GM12878 (cell line): ENCODE results near the gene VANGL2. TPM values are rescaled to one million over a fixed set of nuclear protein-coding genes. Genes with fewer than 3 reads are reported as not detected.

Source experiments
- ATF3 ChIP-seq: IDR thresholded peaks from 2 replicates; pipeline ENCODE4 v1.6.1; 2011; ENCODE audit warnings: low read depth, mild to moderate bottlenecking, low read length, moderate library complexity, borderline replicate concordance; ENCODE audit errors: extremely low read depth
- CTCF ChIP-seq, 3 experiments: IDR thresholded peaks in 2 of 3; conservative IDR thresholded peaks in 1 of 3; 2 replicates each; pipeline ENCODE4 v1.5.1; 2011; ENCODE audit warnings: low read depth in 3 of 3, low read length in 3 of 3, mild to moderate bottlenecking in 3 of 3, control low read depth in 2 of 3, moderate library complexity in 2 of 3, inconsistent platforms in 1 of 3, mixed read lengths in 1 of 3; ENCODE audit not compliant: control insufficient read depth in 2 of 3, insufficient read depth in 1 of 3; ENCODE audit errors: extremely low read depth in 1 of 3
- EGR1 ChIP-seq, 2 experiments: IDR thresholded peaks; 1 replicate in 1 of 2; 2 replicates in 1 of 2; pipeline ENCODE4 v1.6.1; 2011 to 2012; ENCODE audit warnings: low read depth in 2 of 2, low read length in 2 of 2, borderline replicate concordance in 1 of 2, mild to moderate bottlenecking in 1 of 2, moderate library complexity in 1 of 2
- HCFC1 ChIP-seq: fragments of 150-350 bp; IDR thresholded peaks from 2 replicates; pipeline ENCODE4 v1.6.1; 2014; ENCODE audit warnings: low read length
- JUND ChIP-seq: IDR thresholded peaks from 2 replicates; pipeline ENCODE4 v1.6.1; 2012; ENCODE audit warnings: low read depth, mild to moderate bottlenecking, low read length, improper control_type of control experiment, moderate library complexity
- LARP7 ChIP-seq: fragments of 450-650 bp; IDR thresholded peaks from 2 replicates; pipeline ENCODE4 v1.6.1; 2017; ENCODE audit warnings: mild to moderate bottlenecking
- PAX8 ChIP-seq: fragments of 450-650 bp; IDR thresholded peaks from 2 replicates; pipeline ENCODE4 v1.6.1; 2017; ENCODE audit warnings: mild to moderate bottlenecking, moderate library complexity
- SRF ChIP-seq, 2 experiments: IDR thresholded peaks; 2 replicates each; pipeline ENCODE4 v1.6.1; 2011; ENCODE audit warnings: low read depth in 2 of 2, low read length in 2 of 2, mild to moderate bottlenecking in 1 of 2, moderate library complexity in 1 of 2
- YBX1 ChIP-seq: fragments of 450-650 bp; IDR thresholded peaks from 2 replicates; pipeline ENCODE4 v1.6.1; 2016; ENCODE audit warnings: antibody characterized with exemption
- YY1 ChIP-seq: IDR thresholded peaks from 2 replicates; pipeline ENCODE4 v1.6.1; 2011; ENCODE audit warnings: low read depth, mild to moderate bottlenecking, low read length
- ZNF384 ChIP-seq: IDR thresholded peaks from 2 replicates; pipeline ENCODE4 v1.6.1; 2012; ENCODE audit warnings: low read depth, mild to moderate bottlenecking, low read length, improper control_type of control experiment, borderline replicate concordance
- ZSCAN29 ChIP-seq: fragments of 450-650 bp; IDR thresholded peaks from 2 replicates; pipeline ENCODE4 v1.6.1; 2017; ENCODE audit warnings: mild to moderate bottlenecking, moderate library complexity
- polyA plus RNA-seq, 11 experiments: library from polyadenylated mRNA; depleted of rRNA in 4 of 11; unstranded in 6 of 11; stranded (reverse) in 5 of 11; fragments of >200 nt; fragmentation: Nextera tagmentation in 4 of 11; fragmentation: Illumina TruSeq in 1 of 11; extraction: Ambion mirVana in 4 of 11; extraction: Trizol in 1 of 11; gene quantifications; 1 replicate in 1 of 11; 2 replicates in 10 of 11; pipeline versions ENCODE4 v1.2.1 to v1.2.3, GENCODE V29; 2011 to 2016; ENCODE audit warnings: inconsistent platforms in 2 of 11, missing spikeins in 2 of 11, low read depth in 1 of 11
- total RNA-seq, 4 experiments: library from RNA; depleted of rRNA in 3 of 4; stranded (reverse); fragments of >200 nt in 3 of 4; fragmentation: Illumina TruSeq in 1 of 4; extraction: Trizol in 1 of 4; gene quantifications; 2 replicates each; pipeline versions ENCODE4 v1.2.1 to v1.2.3, GENCODE V29; 2013 to 2021
- TF ChIP-seq, protein P1 (sequence below): IDR thresholded peaks from 2 replicates; pipeline ENCODE4 v1.6.1; 2012; ENCODE audit warnings: improper control_type of control experiment, low read depth, low read length; ENCODE audit not compliant: insufficient replicate concordance
- TF ChIP-seq, protein P2 (sequence below): fragments of 450-650 bp; IDR thresholded peaks from 2 replicates; pipeline ENCODE4 v1.6.1; 2017; ENCODE audit warnings: mild to moderate bottlenecking, moderate library complexity
- TF ChIP-seq, protein P3 (sequence below): fragments of 450-650 bp; IDR thresholded peaks from 2 replicates; pipeline ENCODE4 v1.6.1; 2016; ENCODE audit warnings: mild to moderate bottlenecking

The VANGL2 gene
- total and polyA plus RNA-seq, 10 of the 15 experiments (the other 5 are each of a cell fraction or from before 2014, with no cell fraction given), result 0.10 to 5.0 (median 0.27) TPM

DNA sequence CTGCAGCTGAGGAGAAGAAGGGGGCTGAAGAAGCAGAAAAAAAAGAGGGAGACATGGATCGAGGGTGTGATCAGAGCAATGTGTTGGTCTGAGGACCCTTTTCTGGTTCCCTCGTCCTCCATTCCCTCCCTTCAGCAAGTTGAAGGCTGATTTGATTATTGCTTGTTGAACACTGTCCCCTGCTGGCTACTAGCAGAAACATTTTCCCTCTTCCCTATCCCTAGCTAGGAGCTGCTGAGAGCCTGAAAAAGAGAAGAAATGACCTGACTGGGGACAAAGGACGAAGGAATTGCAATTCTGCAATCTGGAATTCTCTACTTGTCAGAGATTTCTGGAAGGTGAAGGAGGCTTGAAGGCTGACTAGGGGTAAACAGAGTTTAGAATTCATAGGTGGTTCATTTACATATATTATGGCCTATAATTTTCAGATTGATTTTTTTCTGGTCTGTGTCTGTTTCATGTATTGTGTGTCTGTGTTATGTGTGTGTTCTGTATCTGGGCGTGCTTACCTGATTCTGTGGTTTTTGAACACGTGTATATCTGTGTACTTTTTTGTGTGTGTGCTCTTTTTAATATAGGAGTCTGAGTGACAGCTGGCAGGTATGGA is 23.7 kb upstream of the VANGL2 start (continued):
- peak; percentile 58; the same call in 1 of the 2 replicates for TF ChIP-seq YY1
- no peak for TF ChIP-seq YBX1
- TF ChIP-seq ZNF384, result no peak
- no peak for TF ChIP-seq PAX8
- TF ChIP-seq JUND, result no peak
- TF ChIP-seq CTCF (IDR thresholded peaks at IDR 0.05 in 2 of 3, conservative IDR thresholded peaks at IDR 0.05 in 1 of 3; ENCODE audit: control insufficient read depth in 2 of 3, extremely low read depth in 1 of 3, insufficient read depth in 1 of 3, low read depth in 3 of 3, low read length in 3 of 3), result peak; percentile 96 to 99 (median 99); a peak in 5 of 6 replicates
- no peak for TF ChIP-seq ATF3
- TF ChIP-seq, protein P1, sequence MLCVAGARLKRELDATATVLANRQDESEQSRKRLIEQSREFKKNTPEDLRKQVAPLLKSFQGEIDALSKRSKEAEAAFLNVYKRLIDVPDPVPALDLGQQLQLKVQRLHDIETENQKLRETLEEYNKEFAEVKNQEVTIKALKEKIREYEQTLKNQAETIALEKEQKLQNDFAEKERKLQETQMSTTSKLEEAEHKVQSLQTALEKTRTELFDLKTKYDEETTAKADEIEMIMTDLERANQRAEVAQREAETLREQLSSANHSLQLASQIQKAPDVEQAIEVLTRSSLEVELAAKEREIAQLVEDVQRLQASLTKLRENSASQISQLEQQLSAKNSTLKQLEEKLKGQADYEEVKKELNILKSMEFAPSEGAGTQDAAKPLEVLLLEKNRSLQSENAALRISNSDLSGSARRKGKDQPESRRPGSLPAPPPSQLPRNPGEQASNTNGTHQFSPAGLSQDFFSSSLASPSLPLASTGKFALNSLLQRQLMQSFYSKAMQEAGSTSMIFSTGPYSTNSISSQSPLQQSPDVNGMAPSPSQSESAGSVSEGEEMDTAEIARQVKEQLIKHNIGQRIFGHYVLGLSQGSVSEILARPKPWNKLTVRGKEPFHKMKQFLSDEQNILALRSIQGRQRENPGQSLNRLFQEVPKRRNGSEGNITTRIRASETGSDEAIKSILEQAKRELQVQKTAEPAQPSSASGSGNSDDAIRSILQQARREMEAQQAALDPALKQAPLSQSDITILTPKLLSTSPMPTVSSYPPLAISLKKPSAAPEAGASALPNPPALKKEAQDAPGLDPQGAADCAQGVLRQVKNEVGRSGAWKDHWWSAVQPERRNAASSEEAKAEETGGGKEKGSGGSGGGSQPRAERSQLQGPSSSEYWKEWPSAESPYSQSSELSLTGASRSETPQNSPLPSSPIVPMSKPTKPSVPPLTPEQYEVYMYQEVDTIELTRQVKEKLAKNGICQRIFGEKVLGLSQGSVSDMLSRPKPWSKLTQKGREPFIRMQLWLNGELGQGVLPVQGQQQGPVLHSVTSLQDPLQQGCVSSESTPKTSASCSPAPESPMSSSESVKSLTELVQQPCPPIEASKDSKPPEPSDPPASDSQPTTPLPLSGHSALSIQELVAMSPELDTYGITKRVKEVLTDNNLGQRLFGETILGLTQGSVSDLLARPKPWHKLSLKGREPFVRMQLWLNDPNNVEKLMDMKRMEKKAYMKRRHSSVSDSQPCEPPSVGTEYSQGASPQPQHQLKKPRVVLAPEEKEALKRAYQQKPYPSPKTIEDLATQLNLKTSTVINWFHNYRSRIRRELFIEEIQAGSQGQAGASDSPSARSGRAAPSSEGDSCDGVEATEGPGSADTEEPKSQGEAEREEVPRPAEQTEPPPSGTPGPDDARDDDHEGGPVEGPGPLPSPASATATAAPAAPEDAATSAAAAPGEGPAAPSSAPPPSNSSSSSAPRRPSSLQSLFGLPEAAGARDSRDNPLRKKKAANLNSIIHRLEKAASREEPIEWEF, result no peak
- TF ChIP-seq, protein P2, sequence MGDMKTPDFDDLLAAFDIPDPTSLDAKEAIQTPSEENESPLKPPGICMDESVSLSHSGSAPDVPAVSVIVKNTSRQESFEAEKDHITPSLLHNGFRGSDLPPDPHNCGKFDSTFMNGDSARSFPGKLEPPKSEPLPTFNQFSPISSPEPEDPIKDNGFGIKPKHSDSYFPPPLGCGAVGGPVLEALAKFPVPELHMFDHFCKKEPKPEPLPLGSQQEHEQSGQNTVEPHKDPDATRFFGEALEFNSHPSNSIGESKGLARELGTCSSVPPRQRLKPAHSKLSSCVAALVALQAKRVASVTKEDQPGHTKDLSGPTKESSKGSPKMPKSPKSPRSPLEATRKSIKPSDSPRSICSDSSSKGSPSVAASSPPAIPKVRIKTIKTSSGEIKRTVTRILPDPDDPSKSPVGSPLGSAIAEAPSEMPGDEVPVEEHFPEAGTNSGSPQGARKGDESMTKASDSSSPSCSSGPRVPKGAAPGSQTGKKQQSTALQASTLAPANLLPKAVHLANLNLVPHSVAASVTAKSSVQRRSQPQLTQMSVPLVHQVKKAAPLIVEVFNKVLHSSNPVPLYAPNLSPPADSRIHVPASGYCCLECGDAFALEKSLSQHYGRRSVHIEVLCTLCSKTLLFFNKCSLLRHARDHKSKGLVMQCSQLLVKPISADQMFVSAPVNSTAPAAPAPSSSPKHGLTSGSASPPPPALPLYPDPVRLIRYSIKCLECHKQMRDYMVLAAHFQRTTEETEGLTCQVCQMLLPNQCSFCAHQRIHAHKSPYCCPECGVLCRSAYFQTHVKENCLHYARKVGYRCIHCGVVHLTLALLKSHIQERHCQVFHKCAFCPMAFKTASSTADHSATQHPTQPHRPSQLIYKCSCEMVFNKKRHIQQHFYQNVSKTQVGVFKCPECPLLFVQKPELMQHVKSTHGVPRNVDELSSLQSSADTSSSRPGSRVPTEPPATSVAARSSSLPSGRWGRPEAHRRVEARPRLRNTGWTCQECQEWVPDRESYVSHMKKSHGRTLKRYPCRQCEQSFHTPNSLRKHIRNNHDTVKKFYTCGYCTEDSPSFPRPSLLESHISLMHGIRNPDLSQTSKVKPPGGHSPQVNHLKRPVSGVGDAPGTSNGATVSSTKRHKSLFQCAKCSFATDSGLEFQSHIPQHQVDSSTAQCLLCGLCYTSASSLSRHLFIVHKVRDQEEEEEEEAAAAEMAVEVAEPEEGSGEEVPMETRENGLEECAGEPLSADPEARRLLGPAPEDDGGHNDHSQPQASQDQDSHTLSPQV, result 0 out of 2 replicates have a peak, but pooled peaks have one; percentile 33
- no peak for TF ChIP-seq ZSCAN29
- TF ChIP-seq, protein P3, sequence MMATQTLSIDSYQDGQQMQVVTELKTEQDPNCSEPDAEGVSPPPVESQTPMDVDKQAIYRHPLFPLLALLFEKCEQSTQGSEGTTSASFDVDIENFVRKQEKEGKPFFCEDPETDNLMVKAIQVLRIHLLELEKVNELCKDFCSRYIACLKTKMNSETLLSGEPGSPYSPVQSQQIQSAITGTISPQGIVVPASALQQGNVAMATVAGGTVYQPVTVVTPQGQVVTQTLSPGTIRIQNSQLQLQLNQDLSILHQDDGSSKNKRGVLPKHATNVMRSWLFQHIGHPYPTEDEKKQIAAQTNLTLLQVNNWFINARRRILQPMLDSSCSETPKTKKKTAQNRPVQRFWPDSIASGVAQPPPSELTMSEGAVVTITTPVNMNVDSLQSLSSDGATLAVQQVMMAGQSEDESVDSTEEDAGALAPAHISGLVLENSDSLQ, result peak; percentile 39; the same call in 1 of the 2 replicates
- TF ChIP-seq EGR1 (IDR thresholded peaks at IDR 0.05; ENCODE audit: borderline replicate concordance in 1 of 2, low read depth in 2 of 2, low read length in 2 of 2), result no peak
- peak; percentile 23; the same call in 1 of the 2 replicates for TF ChIP-seq LARP7
- no peak for TF ChIP-seq SRF (IDR thresholded peaks at IDR 0.05; ENCODE audit: low read depth in 2 of 2, low read length in 2 of 2)
- TF ChIP-seq HCFC1, result no peak
